ENCODE results near the gene STXBP4. TPM values are rescaled to one million over a fixed set of nuclear protein-coding genes. Genes with fewer than 3 reads are reported as not detected.

Gene STXBP4
- total RNA-seq, 1 experiment from 2014 or later = 16.5 TPM

- Histone ChIP-seq H3K4me1 (ENCODE audit: insufficient read depth, low read length) (no peaks in the 10 kb centered on the region), H3K4ac (ENCODE audit: low read depth, low read length) (no peak overlapping the region), H3T11ph (ENCODE audit: low read length) (no peak overlapping the region), H3K23ac (ENCODE audit: insufficient read length, low read depth, low read length) (no peak overlapping the region), H3K9ac (ENCODE audit: extremely low read depth, insufficient read length, low read length) (no peak overlapping the region), H3K23me2 (ENCODE audit: insufficient read length, low read depth, low read length, poor library complexity, severe bottlenecking) (no peaks in the 10 kb centered on the region), H2BK15ac (ENCODE audit: low read depth, low read length) (no peak overlapping the region), H4K91ac (ENCODE audit: insufficient read length, low read depth, low read length) (no peak overlapping the region), H4K20me1 (ENCODE audit: control insufficient read depth, insufficient read depth, insufficient read length) (no peaks in the 10 kb centered on the region), H3K27me3 (ENCODE audit: insufficient read depth, low read length) (no peaks in the 10 kb centered on the region), H2BK120ac (ENCODE audit: low read depth, low read length, poor library complexity, severe bottlenecking) (no peak overlapping the region), H2BK5ac (ENCODE audit: insufficient read length, low read length) (no peak overlapping the region), H4K5ac (ENCODE audit: insufficient read length, low read depth, low read length) (no peak overlapping the region), H3K4me2 (ENCODE audit: insufficient read depth, insufficient read length, low read length) (no peak overlapping the region), H3K79me1 (ENCODE audit: insufficient read depth, low read depth, low read length, poor library complexity, severe bottlenecking) (no peaks in the 10 kb centered on the region), H3K18ac (ENCODE audit: insufficient read length, low read depth, low read length) (no peak overlapping the region), H2AK5ac (ENCODE audit: insufficient read length, low read length) (no peak overlapping the region), H3K79me2 (ENCODE audit: insufficient read depth, low read length) (no peaks in the 10 kb centered on the region), H3K9me3 (ENCODE audit: control insufficient read depth, low read depth, low read length) (no peaks in the 10 kb centered on the region), H3K56ac (ENCODE audit: insufficient read length, low read depth, low read length) (no peak overlapping the region), H2AFZ (ENCODE audit: low read length) (no peak overlapping the region), H4K8ac (replicated peaks; ENCODE audit: insufficient read length, low read depth, low read length) (no peak overlapping the region), H3K27ac (ENCODE audit: insufficient read length, low read depth, low read length) (no peak overlapping the region), H2BK20ac (ENCODE audit: low read depth, low read length, poor library complexity, severe bottlenecking) (no peak overlapping the region), H2BK12ac (ENCODE audit: insufficient read length, low read depth, low read length) (no peak overlapping the region), H3K14ac (ENCODE audit: insufficient read depth, low read length) (no peak overlapping the region)
- Mint-ChIP-seq H3K4me3 (no peak overlapping the region), H3K27ac (no peak overlapping the region), H3K27me3 (ENCODE audit: low read depth) (no peaks in the 10 kb centered on the region), H3K36me3 (ENCODE audit: insufficient read depth in 1 of 3, low read depth in 3 of 3) (no peaks in the 10 kb centered on the region), H3K9me3 (no peaks in the 10 kb centered on the region), H3K4me1 (no peaks in the 10 kb centered on the region)
- DNase-seq = no peak
- no peak for TF ChIP-seq CTCF (conservative IDR thresholded peaks at IDR 0.05)
- whole genome bisulfite sequencing (ENCODE audit: extremely low coverage, insufficient read length, low lambda C conversion rate) = no CpG with 5 or more reads among the region's 2 CpGs
These were observed 153.5 kb downstream of the STXBP4 start for GRCh38 chr17:55122114-55122513.

Measured in H9 (cell line).